HepG2 (cell line): ENCODE measurements around the gene SYMPK. TPM values are rescaled to one million over a fixed set of nuclear protein-coding genes. Genes with fewer than 3 reads are reported as not detected.

Experiments
- CBX2 ChIP-seq, 2 experiments: fragments of 200-600 bp in 1 of 2; sonication (generic); formaldehyde crosslinking in 1 of 2; IDR thresholded peaks; 2 replicates each; pipeline versions ENCODE4 v1.7.0 to v1.8.1; 2018 to 2022; ENCODE audit warnings: low read depth in 2 of 2, low read length in 1 of 2, mild to moderate bottlenecking in 1 of 2, missing genetic modification reagents in 1 of 2
- DNMT3B ChIP-seq: conservative IDR thresholded peaks from 2 replicates; pipeline ENCODE4 v1.6.1; 2016; ENCODE audit warnings: missing biosample characterization, control low read depth
- HMGXB4 ChIP-seq, 2 experiments: sonication (generic) in 1 of 2; formaldehyde crosslinking in 1 of 2; IDR thresholded peaks; 2 replicates each; pipeline versions ENCODE4 v1.4.0 to v1.6.1; 2018 to 2020; ENCODE audit warnings: missing genetic modification reagents in 2 of 2, borderline replicate concordance in 1 of 2, low read depth in 1 of 2, mild to moderate bottlenecking in 1 of 2, missing biosample characterization in 1 of 2
- HNF1A ChIP-seq, 2 experiments: sonication (generic) in 1 of 2; formaldehyde crosslinking in 1 of 2; IDR thresholded peaks; 2 replicates each; pipeline versions ENCODE4 v1.4.0 to v1.6.1; 2016 to 2020; ENCODE audit warnings: borderline replicate concordance in 1 of 2, low read depth in 1 of 2, mild to moderate bottlenecking in 1 of 2, missing genetic modification reagents in 1 of 2
- HNRNPK ChIP-seq: fragments of 200-400 bp; formaldehyde crosslinking; IDR thresholded peaks from 2 replicates; pipeline ENCODE4 v1.6.1; 2018; ENCODE audit warnings: low read length, low read depth, moderate library complexity, mild to moderate bottlenecking; ENCODE audit not compliant: poor library complexity, severe bottlenecking
- HNRNPL ChIP-seq: fragments of 200-400 bp; formaldehyde crosslinking; IDR thresholded peaks from 2 replicates; pipeline ENCODE4 v1.6.1; 2017; ENCODE audit warnings: mild to moderate bottlenecking, low read depth, low read length
- SATB2 ChIP-seq: sonication (generic); formaldehyde crosslinking; IDR thresholded peaks from 2 replicates; pipeline ENCODE4 v1.5.0; 2020; ENCODE audit warnings: missing genetic modification reagents
- ZBTB7A ChIP-seq: sonication (generic); formaldehyde crosslinking; IDR thresholded peaks from 2 replicates; pipeline ENCODE4 v1.8.0; 2022; ENCODE audit warnings: mild to moderate bottlenecking, missing genetic modification reagents
- ZNF143 ChIP-seq: sonication (generic); formaldehyde crosslinking; IDR thresholded peaks from 2 replicates; pipeline ENCODE4 v1.4.0; 2020; ENCODE audit warnings: missing genetic modification reagents
- polyA plus RNA-seq, 8 experiments: library from polyadenylated mRNA; depleted of rRNA in 3 of 8; stranded (reverse) in 7 of 8; unstranded in 1 of 8; fragments of >200 nt; fragmentation: Illumina TruSeq in 4 of 8; extraction: Trizol in 4 of 8; gene quantifications; 2 replicates each; pipeline versions ENCODE4 v1.2.1 to v1.2.3, GENCODE V29; 2011 to 2016; ENCODE audit warnings: low read depth in 4 of 8, missing spikeins in 1 of 8, mixed read lengths in 1 of 8; ENCODE audit not compliant: insufficient read depth in 1 of 8
- total RNA-seq, 5 experiments: library from RNA; depleted of rRNA; stranded (reverse); fragments of >200 nt; fragmentation: Illumina TruSeq; extraction: Trizol; gene quantifications; 2 replicates each; pipeline ENCODE4 v1.2.3, GENCODE V29; 2016; ENCODE audit warnings: low read depth in 1 of 5
- TF ChIP-seq, protein P1 (sequence below): sonication (generic); formaldehyde crosslinking; IDR thresholded peaks from 2 replicates; pipeline ENCODE4 v1.4.0; 2020; ENCODE audit warnings: missing genetic modification reagents, borderline replicate concordance
- TF ChIP-seq, protein P2 (sequence below): sonication (generic); formaldehyde crosslinking; IDR thresholded peaks from 2 replicates; pipeline ENCODE4 v1.8.1; 2023; ENCODE audit warnings: missing genetic modification reagents, inconsistent platforms, borderline replicate concordance
- TF ChIP-seq, protein P3 (sequence below): IDR thresholded peaks from 2 replicates; pipeline ENCODE4 v1.6.1; 2016; ENCODE audit warnings: mild to moderate bottlenecking

SYMPK gene
- total and polyA plus RNA-seq, 2 of the 13 experiments (the other 11 are each of a cell fraction or from before 2014, with no cell fraction given), result 21.9 to 55.7 TPM

DNA sequence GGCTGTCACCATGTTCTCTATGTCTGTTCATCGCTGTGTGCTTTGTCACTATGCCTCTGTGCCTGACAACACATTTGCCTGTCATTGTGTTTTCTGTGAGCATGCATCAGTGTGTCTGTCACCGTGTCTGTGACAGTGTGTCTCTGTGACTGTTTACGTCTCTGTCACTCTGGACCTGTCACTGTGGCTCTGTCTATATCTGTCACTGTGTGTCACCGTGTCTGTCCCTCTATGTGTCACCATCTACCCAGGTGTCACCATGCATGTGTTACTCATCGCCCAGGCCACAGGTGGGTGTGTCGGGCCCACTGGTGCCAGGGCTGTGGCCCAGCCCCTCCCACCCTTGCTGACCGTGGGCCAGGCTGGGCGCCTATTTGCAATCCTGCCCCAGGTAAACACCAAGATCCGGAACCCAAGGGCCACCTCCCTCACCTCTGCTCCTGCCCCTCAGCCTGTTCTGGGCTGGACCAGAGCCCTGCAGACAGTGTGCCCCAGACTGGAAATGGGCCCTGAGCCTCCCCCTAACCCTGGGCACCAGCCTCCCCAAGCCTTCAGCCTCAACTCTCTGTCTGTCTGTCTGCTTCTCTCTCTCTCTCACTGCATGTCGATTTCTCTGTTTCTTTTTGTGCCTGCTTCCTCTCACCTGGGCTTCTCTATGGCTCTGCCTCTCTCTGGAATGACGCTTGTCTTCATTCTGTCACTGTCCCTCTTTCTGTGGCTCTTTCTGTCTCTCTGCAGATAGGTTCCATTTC is 15.3 kb upstream of the SYMPK start (continued):
- TF ChIP-seq HNF1A (IDR thresholded peaks at IDR 0.05; ENCODE audit: low read depth), result no peak; the same call in 1 of the 2 replicates
- peak; percentile 79; the same call in 1 of the 2 replicates for TF ChIP-seq HNF1A (CRISPR knock-in tag; IDR thresholded peaks at IDR 0.05; ENCODE audit: borderline replicate concordance)
- 0 out of 2 replicates have a peak, but pooled peaks have one; percentile 27 for TF ChIP-seq ZNF143 (CRISPR knock-in tag)
- TF ChIP-seq, protein P1, sequence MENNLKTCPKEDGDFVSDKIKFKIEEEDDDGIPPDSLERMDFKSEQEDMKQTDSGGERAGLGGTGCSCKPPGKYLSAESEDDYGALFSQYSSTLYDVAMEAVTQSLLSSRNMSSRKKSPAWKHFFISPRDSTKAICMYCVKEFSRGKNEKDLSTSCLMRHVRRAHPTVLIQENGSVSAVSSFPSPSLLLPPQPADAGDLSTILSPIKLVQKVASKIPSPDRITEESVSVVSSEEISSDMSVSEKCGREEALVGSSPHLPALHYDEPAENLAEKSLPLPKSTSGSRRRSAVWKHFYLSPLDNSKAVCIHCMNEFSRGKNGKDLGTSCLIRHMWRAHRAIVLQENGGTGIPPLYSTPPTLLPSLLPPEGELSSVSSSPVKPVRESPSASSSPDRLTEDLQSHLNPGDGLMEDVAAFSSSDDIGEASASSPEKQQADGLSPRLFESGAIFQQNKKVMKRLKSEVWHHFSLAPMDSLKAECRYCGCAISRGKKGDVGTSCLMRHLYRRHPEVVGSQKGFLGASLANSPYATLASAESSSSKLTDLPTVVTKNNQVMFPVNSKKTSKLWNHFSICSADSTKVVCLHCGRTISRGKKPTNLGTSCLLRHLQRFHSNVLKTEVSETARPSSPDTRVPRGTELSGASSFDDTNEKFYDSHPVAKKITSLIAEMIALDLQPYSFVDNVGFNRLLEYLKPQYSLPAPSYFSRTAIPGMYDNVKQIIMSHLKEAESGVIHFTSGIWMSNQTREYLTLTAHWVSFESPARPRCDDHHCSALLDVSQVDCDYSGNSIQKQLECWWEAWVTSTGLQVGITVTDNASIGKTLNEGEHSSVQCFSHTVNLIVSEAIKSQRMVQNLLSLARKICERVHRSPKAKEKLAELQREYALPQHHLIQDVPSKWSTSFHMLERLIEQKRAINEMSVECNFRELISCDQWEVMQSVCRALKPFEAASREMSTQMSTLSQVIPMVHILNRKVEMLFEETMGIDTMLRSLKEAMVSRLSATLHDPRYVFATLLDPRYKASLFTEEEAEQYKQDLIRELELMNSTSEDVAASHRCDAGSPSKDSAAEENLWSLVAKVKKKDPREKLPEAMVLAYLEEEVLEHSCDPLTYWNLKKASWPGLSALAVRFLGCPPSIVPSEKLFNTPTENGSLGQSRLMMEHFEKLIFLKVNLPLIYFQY, result peak; percentile 98
- TF ChIP-seq HNRNPK, result no peak
- TF ChIP-seq HNRNPL, result peak; percentile 98
- TF ChIP-seq, protein P2, sequence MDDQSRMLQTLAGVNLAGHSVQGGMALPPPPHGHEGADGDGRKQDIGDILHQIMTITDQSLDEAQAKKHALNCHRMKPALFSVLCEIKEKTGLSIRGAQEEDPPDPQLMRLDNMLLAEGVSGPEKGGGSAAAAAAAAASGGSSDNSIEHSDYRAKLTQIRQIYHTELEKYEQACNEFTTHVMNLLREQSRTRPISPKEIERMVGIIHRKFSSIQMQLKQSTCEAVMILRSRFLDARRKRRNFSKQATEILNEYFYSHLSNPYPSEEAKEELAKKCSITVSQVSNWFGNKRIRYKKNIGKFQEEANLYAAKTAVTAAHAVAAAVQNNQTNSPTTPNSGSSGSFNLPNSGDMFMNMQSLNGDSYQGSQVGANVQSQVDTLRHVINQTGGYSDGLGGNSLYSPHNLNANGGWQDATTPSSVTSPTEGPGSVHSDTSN (CRISPR knock-in tag), result no peak
- no peak for TF ChIP-seq SATB2 (CRISPR knock-in tag)
- TF ChIP-seq DNMT3B, result peak; percentile 78
- TF ChIP-seq, protein P3, sequence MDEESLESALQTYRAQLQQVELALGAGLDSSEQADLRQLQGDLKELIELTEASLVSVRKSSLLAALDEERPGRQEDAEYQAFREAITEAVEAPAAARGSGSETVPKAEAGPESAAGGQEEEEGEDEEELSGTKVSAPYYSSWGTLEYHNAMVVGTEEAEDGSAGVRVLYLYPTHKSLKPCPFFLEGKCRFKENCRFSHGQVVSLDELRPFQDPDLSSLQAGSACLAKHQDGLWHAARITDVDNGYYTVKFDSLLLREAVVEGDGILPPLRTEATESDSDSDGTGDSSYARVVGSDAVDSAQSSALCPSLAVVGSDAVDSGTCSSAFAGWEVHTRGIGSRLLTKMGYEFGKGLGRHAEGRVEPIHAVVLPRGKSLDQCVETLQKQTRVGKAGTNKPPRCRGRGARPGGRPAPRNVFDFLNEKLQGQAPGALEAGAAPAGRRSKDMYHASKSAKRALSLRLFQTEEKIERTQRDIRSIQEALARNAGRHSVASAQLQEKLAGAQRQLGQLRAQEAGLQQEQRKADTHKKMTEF, result peak; percentile 43; the same call in 1 of the 2 replicates
- no peak for TF ChIP-seq CBX2 (IDR thresholded peaks at IDR 0.05; ENCODE audit: low read depth, low read length)
- TF ChIP-seq CBX2 (CRISPR knock-in tag; IDR thresholded peaks at IDR 0.05; ENCODE audit: low read depth), result no peak
- TF ChIP-seq HMGXB4 (CRISPR knock-in tag; IDR thresholded peaks at IDR 0.05; ENCODE audit: borderline replicate concordance in 1 of 2, low read depth in 1 of 2), result peak in 1 of 2 experiments; percentile 42; a peak in 1 of 4 replicates
- peak; percentile 75 for TF ChIP-seq ZBTB7A (CRISPR knock-in tag)
